HepG2 (cell line): ENCODE results near the gene CSNK1G1. TPM values are rescaled to one million over a fixed set of nuclear protein-coding genes. Genes with fewer than 3 reads are reported as not detected.

ENCODE experiments used
- CREB1 ChIP-seq, 2 experiments: fragments of 450-650 bp in 1 of 2; IDR thresholded peaks; 2 replicates each; pipeline ENCODE4 v1.6.1; 2016 to 2017; ENCODE audit warnings: control low read depth in 1 of 2, mild to moderate bottlenecking in 1 of 2, missing compliant biosample characterization in 1 of 2, missing genetic modification characterization in 1 of 2
- CTCF ChIP-seq: sonication (generic); formaldehyde crosslinking; IDR thresholded peaks from 2 replicates; pipeline ENCODE4 v1.5.0; 2020; ENCODE audit warnings: mild to moderate bottlenecking, missing genetic modification reagents, moderate library complexity
- HNRNPL ChIP-seq: fragments of 200-400 bp; formaldehyde crosslinking; IDR thresholded peaks from 2 replicates; pipeline ENCODE4 v1.6.1; 2017; ENCODE audit warnings: mild to moderate bottlenecking, low read depth, low read length
- ZBTB2 ChIP-seq: sonication (generic); formaldehyde crosslinking; IDR thresholded peaks from 2 replicates; pipeline ENCODE4 v1.8.0; 2022; ENCODE audit warnings: low read depth, missing genetic modification reagents
- ZFP91 ChIP-seq: sonication (generic); formaldehyde crosslinking; IDR thresholded peaks from 2 replicates; pipeline ENCODE4 v1.9.0; 2022; ENCODE audit warnings: missing genetic modification reagents, mild to moderate bottlenecking, borderline replicate concordance
- ZNF275 ChIP-seq: sonication (generic); formaldehyde crosslinking; IDR thresholded peaks from 2 replicates; pipeline ENCODE4 v1.8.0; 2022; ENCODE audit warnings: missing genetic modification reagents, mild to moderate bottlenecking, inconsistent platforms, borderline replicate concordance
- ZNF382 ChIP-seq: sonication (generic); formaldehyde crosslinking; IDR thresholded peaks from 2 replicates; pipeline ENCODE4 v1.5.0; 2020; ENCODE audit warnings: missing genetic modification reagents, mild to moderate bottlenecking, borderline replicate concordance
- ZNF710 ChIP-seq: sonication (generic); formaldehyde crosslinking; IDR thresholded peaks from 2 replicates; pipeline ENCODE4 v1.5.0; 2020; ENCODE audit warnings: mild to moderate bottlenecking, missing genetic modification reagents, borderline replicate concordance
- polyA plus RNA-seq, 8 experiments: library from polyadenylated mRNA; depleted of rRNA in 3 of 8; stranded (reverse) in 7 of 8; unstranded in 1 of 8; fragments of >200 nt; fragmentation: Illumina TruSeq in 4 of 8; extraction: Trizol in 4 of 8; gene quantifications; 2 replicates each; pipeline versions ENCODE4 v1.2.1 to v1.2.3, GENCODE V29; 2011 to 2016; ENCODE audit warnings: low read depth in 4 of 8, missing spikeins in 1 of 8, mixed read lengths in 1 of 8; ENCODE audit not compliant: insufficient read depth in 1 of 8
- total RNA-seq, 5 experiments: library from RNA; depleted of rRNA; stranded (reverse); fragments of >200 nt; fragmentation: Illumina TruSeq; extraction: Trizol; gene quantifications; 2 replicates each; pipeline ENCODE4 v1.2.3, GENCODE V29; 2016; ENCODE audit warnings: low read depth in 1 of 5

Gene CSNK1G1
- total and polyA plus RNA-seq, 2 of the 13 experiments (the other 11 are each of a cell fraction or from before 2014, with no cell fraction given), result 8.5 to 12.6 TPM

- 0 out of 2 replicates have a peak, but pooled peaks have one; percentile 7 for TF ChIP-seq CTCF (CRISPR knock-in tag)
- no peak for TF ChIP-seq ZBTB2
- no peak for TF ChIP-seq ZNF382 (CRISPR knock-in tag)
- TF ChIP-seq HNRNPL, result no peak
- 0 out of 2 replicates have a peak, but pooled peaks have one; percentile 8 for TF ChIP-seq ZNF710 (CRISPR knock-in tag)
- TF ChIP-seq ZFP91 (CRISPR knock-in tag), result 0 out of 2 replicates have a peak, but pooled peaks have one; percentile 1
- TF ChIP-seq ZNF275 (CRISPR knock-in tag), result 0 out of 2 replicates have a peak, but pooled peaks have one; percentile 2
- TF ChIP-seq CREB1 (IDR thresholded peaks at IDR 0.05), result no peak
- TF ChIP-seq CREB1 (CRISPR knock-in tag; IDR thresholded peaks at IDR 0.05), result no peak
- TF ChIP-seq, all 625 proteins: peak for 11
Measured at GRCh38 chr15:64355348-64355943, 527 bp downstream of the CSNK1G1 start (continued).
